H1 (cell line): Measurements from ENCODE around the gene VGF. TPM values are rescaled to one million over a fixed set of nuclear protein-coding genes. Genes with fewer than 3 reads are reported as not detected.

Experiments
- CHD1 ChIP-seq: IDR thresholded peaks from 2 replicates; pipeline ENCODE4 v1.6.1; 2012; ENCODE audit warnings: low read depth, low read length, improper control_type of control experiment
- JUND ChIP-seq: IDR thresholded peaks from 2 replicates; pipeline ENCODE4 v1.6.1; 2011; ENCODE audit warnings: mild to moderate bottlenecking, improper control_type of control experiment, low read length
- POLR2A ChIP-seq, 2 experiments: IDR thresholded peaks; 1 replicate in 1 of 2; 2 replicates in 1 of 2; pipeline ENCODE4 v1.6.1; 2011; ENCODE audit warnings: low read depth in 2 of 2, low read length in 2 of 2, mild to moderate bottlenecking in 2 of 2; ENCODE audit errors: control extremely low read depth in 1 of 2
- TAF1 ChIP-seq: IDR thresholded peaks from 2 replicates; pipeline ENCODE4 v1.6.1; 2011; ENCODE audit warnings: mild to moderate bottlenecking, low read depth, low read length
- ZNF274 ChIP-seq: IDR thresholded peaks from 2 replicates; pipeline ENCODE4 v1.7.0; 2012; ENCODE audit warnings: low read length, borderline replicate concordance; ENCODE audit errors: extremely low read depth
- polyA plus RNA-seq, 7 experiments: library from polyadenylated mRNA; depleted of rRNA in 3 of 7; stranded (reverse) in 5 of 7; unstranded in 2 of 7; fragments of >200 nt in 5 of 7; fragments of 200-250 nt in 2 of 7; gene quantifications; 1 replicate in 5 of 7; 2 replicates in 1 of 7; 4 replicates in 1 of 7; pipeline versions ENCODE4 v1.2.1 to v1.2.3, GENCODE V29; 2011 to 2013; ENCODE audit warnings: missing spikeins in 2 of 7, mixed read lengths in 2 of 7
- total RNA-seq: library from RNA; stranded (reverse); fragmentation: NEBNext Ultra II Directional; extraction: Animal tissue kit (Norgen Biotek cat#: 25700); gene quantifications from 2 replicates; pipeline ENCODE4 v1.2.1, GENCODE V29; 2021

The VGF gene
- total and polyA plus RNA-seq, 2 of the 8 experiments (the other 6 are each of a cell fraction or from before 2014, with no cell fraction given): 1.6 to 7.0 TPM

- TF ChIP-seq JUND (peak; percentile 88), ZNF274 (no peak), CHD1 (no peak), TAF1 (no peak), POLR2A (IDR thresholded peaks at IDR 0.05; ENCODE audit: control extremely low read depth in 1 of 2, low read depth in 2 of 2, low read length in 2 of 2) (no peak)
Observed at GRCh38 chr7:101168412-101169049, 3.2 kb upstream of the VGF start (continued).
